Measurements from ENCODE around the gene NTRK1.

The NTRK1 gene

DNA sequence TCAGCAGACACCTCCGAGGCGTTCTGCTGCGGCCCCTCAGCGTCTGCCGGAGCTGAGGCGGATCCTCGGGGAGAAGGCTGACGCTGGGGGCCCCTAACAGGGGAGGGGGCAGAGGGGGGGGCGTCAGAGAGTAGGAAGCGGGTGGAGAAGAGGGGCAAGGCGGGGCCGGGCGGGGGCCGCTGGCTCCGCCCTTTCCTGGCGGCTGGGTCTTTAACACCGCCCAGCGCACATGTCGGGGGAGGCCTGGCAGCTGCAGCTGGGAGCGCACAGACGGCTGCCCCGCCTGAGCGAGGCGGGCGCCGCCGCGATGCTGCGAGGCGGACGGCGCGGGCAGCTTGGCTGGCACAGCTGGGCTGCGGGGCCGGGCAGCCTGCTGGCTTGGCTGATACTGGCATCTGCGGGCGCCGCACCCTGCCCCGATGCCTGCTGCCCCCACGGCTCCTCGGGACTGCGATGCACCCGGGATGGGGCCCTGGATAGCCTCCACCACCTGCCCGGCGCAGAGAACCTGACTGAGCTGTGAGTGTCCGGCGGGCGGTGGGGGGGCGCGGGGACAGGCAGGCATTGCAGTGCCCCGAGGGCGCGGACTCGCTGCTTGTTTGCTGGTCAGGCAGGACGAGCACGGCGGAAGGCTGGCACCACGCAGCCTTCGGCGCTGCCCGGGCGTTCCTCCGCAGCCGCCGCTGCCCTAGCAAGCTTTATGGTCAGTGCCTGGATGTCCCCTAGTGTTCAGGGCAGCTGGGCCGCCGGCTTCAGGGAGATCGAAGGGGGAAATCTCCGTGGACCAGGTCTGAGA, at the start of gene NTRK1:
NTRK1 (plus strand) TSS at position 238 of the 796 bp plus-strand sequence; CDS start at position 308, 70 bp downstream.
- DNase-seq = peak; percentile 43

GRCh38 chr1:156811168-156811567, 49.5 kb upstream of the NTRK1 start:
- no peak for DNase-seq

GRCh38 chr1:156812293-156812990, 48.2 kb upstream of the NTRK1 start:
- no peak for DNase-seq

- no peak for DNase-seq
Observed at GRCh38 chr1:156813298-156813697, 47.4 kb upstream of the NTRK1 start.

DNA sequence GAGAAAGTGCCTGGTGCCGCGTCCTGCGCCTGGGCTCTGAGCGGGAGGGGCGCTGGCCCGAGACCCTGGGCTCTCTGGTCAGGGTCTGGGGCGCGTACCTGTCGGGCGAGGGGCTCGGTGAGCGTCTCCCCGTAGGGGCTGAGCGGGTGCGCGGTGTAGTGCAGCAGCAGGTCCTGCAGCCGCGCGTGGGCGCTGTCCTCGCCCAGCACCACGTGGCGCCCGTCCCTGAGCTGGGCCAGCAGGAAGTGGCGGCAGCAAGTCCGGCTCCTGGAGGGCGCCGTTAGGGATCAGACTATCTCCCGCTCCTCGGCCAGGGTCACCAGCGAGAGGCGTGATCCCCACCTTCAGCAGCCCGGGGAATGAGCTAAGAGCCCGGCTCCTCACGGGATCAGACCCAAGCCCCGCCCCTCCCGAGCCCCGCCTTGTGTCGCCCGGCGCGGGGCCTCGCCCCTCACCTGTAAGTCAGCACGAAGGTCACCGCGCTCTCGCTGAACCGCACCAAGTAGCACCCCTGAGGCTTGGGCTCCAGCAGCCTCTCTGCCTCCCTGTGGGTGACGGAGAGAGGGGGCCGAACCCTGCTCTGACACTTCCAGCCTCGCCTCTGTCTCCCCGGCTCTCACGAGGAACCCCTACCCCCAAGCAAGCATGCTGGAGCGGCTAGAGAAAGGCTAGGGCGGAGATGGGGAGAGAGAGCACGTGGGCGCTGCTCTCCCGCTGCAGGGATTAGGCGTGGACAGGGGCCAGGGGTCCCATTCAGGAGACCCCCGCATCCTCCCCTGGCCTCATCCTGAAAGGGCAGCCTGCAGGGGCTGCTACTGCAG, 46.7 kb upstream of the NTRK1 start:
- peak; percentile 52 for DNase-seq

DNA sequence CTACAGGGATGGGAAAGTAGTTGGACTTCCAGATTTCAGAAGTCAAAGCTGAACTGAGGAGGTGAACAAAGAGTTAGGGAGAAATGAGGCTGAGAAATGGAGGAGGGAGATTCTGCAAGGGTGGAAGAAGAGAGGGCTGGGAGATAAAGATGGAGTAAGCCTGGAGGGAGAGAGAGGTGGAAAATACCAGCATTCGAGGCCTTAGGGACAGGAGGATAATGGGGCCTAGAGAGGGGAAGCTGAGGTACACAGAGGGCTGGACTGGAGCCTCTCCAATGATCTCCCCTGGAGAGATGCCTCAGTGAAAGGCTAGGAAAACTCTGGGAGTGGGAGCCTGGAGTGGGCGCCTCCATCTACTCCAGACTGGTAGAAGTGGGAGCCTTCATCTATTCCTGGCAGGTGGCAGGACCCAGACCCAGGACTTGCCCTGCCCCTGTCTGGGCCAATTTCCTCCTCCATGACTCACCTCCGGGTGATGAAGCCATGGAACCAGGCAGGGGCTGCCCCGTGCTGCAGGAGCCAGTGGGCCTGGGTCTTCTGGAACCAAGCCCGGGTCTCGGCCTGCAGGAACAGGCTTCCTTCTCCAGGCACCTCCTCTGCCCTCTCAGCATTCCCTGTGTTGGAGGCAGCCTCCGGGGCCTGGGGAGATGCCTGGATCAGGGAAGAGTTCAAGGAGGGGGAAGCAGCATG, 45.9 kb upstream of the NTRK1 start:
- no peak for DNase-seq

- DNase-seq = peak; percentile 60
Observed at GRCh38 chr1:156815307-156815826, 45.3 kb upstream of the NTRK1 start.

DNA sequence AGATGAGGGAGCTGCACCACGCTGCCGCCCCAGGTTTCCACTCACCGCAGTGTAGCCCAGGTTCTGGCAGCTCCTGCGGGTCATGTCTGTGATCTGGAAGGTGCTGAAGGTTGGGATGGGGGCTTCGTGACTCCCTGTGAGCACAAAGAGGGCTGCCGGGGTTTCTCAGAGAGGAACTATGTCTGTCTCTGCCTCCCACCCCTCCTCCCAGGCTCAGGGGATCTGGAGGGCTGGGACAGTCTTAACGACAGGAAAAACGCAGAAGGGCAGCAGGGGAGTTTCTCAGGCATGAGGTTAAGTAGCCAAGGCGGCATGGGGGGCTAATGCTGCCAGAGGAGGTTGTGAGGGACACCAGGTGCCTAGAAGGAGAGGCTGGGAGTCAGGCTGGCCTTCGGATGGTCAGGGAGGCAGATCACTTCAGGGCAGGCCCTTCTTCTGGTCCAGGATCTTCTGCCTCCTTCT, 44.7 kb upstream of the NTRK1 start:
- DNase-seq = no peak

GRCh38 chr1:156816561-156817328, 43.9 kb upstream of the NTRK1 start, which contains the start of gene SH2D2A:
Gene SH2D2A (minus strand): TSS chr1:156816848. CDS start chr1:156816708, 140 bp downstream.
- DNase-seq = peak; percentile 70

DNA sequence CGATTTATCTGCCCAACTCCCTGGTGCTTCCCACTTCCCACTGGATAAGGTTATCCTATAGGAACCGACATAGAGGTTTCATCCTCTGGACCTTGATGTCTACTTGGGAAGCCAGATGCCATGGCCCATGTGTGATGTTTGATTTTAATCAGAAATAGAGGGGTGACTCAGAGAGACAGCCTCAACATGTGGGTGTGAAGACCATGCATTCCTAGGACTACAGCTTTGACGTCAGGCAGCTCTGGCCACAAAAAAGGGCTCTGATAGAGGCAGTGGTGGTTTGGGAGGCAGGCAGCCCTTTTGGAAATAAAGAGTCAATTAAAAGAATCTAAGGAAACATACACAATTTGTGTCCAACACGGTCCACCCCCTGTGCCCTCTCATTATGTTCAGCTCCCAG, 38.9 kb upstream of the NTRK1 start:
- DNase-seq = peak; percentile 73

DNA sequence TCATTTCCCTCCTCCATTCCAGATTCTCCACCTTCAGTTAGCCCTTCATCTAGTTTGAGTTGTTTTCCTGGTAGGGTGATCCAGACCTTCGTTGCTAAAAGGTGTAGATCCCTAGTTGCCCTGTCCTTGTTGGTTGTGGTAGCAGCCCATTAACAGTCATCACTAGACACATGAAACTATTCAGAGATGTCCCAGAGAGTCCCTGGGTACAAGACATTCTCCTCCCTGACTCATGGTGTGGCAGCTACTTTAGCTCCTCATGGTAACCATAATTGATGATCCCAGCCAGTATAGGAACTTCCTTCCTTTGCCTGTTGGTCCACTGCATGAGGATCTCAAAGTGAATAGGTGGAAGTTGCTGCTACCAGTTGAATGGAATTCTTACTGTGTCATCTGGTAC, 38.0 kb upstream of the NTRK1 start:
- no peak for DNase-seq

- DNase-seq = no peak
Observed at GRCh38 chr1:156823210-156823790, 37.4 kb upstream of the NTRK1 start.

DNA sequence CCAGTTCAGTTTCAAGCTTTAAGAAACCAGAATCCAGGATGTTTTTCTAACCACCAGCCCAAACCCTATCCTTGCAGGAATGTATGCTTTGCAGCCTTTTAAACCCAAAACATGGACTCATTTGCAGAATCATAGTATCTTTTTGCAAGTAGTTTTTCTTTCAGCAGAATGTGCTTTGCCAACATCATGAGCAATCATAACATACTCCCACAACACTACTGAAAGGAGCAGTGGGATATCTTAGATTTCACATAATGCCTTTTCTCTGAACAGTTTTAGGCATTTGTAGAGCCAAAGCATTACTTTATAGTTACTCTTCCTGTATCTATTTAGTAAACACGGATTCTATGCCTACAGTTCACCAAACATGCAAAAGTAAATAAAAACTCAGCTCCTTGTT, 34.0 kb upstream of the NTRK1 start:
- DNase-seq = no peak

DNA sequence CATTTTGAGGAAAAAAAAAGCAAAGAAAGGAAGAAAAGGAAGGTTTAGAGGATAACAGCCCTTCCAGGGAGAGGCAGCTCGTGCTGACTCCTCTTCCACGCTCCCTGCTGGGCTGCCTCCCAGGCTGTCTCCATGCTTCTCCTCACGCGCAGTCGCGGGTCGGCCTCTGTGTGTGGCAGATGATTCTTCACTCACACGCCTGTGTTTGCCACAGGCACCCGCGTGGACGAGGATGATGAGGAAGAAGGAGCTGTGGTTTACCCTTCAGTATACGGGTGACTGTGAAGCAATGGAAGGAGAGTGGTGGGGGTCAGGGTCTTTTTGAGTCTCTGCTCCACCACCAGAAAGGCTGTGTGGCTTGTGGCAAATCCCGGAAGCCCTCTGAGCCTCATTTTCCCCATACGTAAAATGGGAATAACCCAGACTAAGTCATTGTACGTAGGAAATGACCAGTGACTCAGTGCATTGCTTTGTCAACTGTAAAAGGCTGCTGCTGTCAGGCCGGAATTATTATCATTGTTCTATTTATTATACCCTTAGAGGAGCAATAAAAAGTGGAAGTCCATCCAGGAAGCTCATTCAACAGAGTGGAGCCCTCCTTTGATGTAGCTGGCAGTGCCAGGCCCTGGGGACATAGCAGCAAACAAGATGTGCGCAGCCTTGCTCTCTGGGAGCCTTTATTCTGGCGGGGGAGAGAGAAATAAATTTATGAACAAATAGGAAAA, 32.1 kb upstream of the NTRK1 start:
- no peak for DNase-seq

GRCh38 chr1:156832434-156832833, 28.2 kb upstream of the NTRK1 start:
- DNase-seq = no peak

GRCh38 chr1:156833603-156834002, 27.1 kb upstream of the NTRK1 start:
- DNase-seq = no peak

DNA sequence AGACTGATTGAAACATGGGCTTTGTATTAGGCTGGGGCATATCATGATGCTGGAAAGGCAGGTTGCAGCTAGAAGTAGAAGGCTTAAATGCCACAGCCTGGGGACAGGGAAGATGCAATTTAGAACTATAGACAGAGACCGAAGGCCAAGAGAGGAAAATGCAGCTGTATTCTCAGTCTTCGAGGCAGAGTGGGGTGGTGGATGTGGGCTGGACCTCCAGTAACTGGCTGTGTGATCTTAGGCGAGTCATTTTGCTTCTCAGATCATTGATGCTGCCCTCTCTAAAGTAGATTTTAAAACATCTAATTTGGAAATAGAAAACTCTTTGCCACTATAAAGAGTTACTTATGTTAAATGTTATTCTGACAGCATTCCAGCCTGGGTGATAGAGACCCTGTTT, 26.3 kb upstream of the NTRK1 start:
- DNase-seq = no peak

DNA sequence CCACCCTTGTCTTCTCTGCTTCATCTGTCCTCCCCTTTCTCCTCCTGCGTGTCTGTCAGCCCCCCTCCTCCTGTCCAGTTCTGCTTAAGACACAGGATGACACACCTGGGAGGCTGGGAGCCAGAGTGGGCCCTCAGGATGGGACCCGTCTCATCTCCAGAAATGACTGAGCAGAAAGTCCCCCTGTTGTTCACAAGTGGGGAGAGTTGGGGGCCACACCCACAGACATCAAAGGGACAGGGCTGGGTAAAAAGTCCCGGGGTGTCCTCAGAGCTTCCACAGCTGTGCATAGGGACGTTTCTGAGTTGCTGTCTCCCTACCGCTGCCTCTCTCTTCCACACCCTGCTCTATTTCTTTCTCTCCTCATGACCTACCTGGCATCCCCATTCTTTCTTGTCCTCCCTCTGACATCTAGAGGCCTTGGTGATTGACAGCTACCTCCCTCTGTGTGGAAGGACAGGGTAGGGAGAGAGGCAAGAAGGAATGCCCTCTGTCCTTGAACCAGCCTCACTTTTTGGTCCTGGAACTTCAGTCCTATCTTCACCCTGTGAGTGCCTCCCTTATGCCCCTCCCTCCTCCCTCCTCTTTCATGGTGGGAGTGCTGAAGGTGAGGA, 24.5 kb upstream of the NTRK1 start:
- DNase-seq = no peak

DNA sequence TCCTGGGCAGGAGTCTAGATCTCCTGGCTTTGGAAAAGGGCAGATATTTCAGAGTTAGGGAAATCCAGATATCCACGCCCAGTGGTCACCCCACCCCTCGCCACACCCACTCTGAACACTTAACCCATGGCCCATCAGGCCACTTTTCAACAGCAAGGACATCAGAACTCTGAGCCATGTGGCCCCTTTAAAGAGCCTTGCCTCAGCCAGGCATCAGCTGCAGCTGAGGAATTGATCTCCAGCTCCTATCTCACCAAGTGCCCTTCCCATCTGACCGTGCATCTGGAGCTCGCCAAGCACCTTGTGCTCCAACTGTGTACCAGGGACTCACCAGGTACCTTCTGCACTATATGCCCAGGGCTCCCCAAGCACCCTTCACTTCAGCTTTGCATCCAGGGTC, 23.8 kb upstream of the NTRK1 start:
- no peak for DNase-seq

DNA sequence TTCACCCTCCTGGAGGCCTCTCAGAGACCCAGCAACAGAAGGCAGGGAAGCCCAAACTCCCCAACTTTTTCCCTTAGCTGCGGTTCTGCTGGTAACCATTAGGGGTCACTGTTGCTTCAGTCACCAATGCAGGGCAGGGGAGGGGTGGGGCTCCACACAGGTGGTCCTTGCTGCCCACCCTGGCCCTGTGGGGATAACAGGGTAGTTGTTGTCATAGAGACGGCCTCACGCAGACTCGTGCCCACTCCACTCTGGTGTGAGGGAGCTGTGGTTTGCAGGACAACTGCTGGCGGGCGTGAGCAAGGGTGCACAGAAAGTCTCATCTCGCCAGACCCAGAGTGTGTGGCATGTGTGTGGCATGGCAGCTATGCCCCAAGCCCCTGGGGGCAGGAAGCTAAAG, 21.7 kb upstream of the NTRK1 start:
- no peak for DNase-seq
